ENCODE measurements around the gene ZNF776. TPM values are rescaled to one million over a fixed set of nuclear protein-coding genes. Genes with fewer than 3 reads are reported as not detected.

Gene ZNF776
- total RNA-seq, 2 experiments from 2014 or later: 9.8 to 11.0 TPM

DNA sequence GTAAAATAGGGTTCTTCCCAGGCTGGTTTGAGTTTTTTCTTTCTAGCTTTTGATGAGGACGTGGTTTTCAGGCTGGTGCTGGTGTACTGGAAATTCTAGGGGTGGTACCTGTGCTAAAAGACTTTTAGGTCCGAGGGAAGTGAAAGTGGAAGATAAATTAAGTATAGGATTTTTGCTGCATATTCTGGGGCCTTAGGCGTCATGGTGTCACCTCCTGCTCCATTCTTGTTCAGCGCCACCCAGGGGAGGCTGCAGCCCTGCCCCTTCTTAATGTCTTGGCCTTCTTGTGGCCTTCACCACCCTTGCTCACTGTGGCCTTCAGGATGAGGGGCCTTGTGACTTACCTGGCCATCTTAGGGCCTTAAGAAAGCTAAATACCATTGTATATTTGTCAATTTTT, 55.7 kb downstream of the ZNF776 start:
- Mint-ChIP-seq H3K27me3 (no peaks in the 10 kb centered on the region), H3K36me3 (ENCODE audit: low read depth) (peaks cover 32% of the 10 kb centered on the region), H3K9me3 (no peaks in the 10 kb centered on the region), H3K4me1 (ENCODE audit: low read depth) (peaks cover 26% of the 10 kb centered on the region), H3K27ac (peak overlapping the region; percentile 3), H3K4me3 (no peak overlapping the region)
- TF ChIP-seq, protein P1, sequence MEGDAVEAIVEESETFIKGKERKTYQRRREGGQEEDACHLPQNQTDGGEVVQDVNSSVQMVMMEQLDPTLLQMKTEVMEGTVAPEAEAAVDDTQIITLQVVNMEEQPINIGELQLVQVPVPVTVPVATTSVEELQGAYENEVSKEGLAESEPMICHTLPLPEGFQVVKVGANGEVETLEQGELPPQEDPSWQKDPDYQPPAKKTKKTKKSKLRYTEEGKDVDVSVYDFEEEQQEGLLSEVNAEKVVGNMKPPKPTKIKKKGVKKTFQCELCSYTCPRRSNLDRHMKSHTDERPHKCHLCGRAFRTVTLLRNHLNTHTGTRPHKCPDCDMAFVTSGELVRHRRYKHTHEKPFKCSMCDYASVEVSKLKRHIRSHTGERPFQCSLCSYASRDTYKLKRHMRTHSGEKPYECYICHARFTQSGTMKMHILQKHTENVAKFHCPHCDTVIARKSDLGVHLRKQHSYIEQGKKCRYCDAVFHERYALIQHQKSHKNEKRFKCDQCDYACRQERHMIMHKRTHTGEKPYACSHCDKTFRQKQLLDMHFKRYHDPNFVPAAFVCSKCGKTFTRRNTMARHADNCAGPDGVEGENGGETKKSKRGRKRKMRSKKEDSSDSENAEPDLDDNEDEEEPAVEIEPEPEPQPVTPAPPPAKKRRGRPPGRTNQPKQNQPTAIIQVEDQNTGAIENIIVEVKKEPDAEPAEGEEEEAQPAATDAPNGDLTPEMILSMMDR (IDR thresholded peaks at IDR 0.05): no peak
- intact Hi-C loops (cut with micrococcal nuclease): no loop called here
- POLR2A ChIA-PET: interaction anchor here (0.6 kb wide), 2 partner anchors 21 to 81 kb away, joined by 3 to 4 read pairs; no protein-coding TSS in a partner anchor
- ATAC-seq (no peak), DNase-seq (no peak)
- CTCF ChIA-PET: no interaction called here

DNA sequence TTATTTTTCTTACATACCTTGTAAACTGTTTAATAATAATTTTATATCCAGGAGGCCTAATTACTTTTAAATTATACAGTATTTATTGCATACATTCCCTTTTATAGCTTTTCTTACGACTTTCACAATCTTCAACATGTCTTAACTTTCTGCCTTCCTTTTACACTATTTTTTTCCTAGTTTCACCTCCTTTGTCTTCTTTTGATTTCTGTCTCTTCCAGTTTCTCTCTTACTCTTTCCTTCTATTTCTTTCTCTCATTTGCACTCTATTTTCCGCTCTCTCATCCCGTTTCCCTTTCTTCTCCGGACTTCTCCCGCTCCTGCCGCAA, 56.6 kb downstream of the ZNF776 start:
- no peaks in the 10 kb centered on the region for H3K27me3 Mint-ChIP-seq
- peak overlapping the region; percentile 78 for H3K27ac Mint-ChIP-seq
- TF ChIP-seq, protein P1 (IDR thresholded peaks at IDR 0.05): no peak
- ATAC-seq: no peak
- peak overlapping the region; percentile 70 for H3K4me3 Mint-ChIP-seq
- POLR2A ChIA-PET: interaction anchor here (0.9 to 1.4 kb wide), 3 partner anchors 12 to 30 kb away, joined by 3 read pairs; partner anchors contain the start of gene ZNF552
- intact Hi-C loops (cut with micrococcal nuclease): no loop called here
- H3K36me3 Mint-ChIP-seq (ENCODE audit: low read depth): peaks cover 39% of the 10 kb centered on the region
- H3K9me3 Mint-ChIP-seq: no peaks in the 10 kb centered on the region
- no peak for DNase-seq
- peaks cover 26% of the 10 kb centered on the region for H3K4me1 Mint-ChIP-seq (ENCODE audit: low read depth)
- CTCF ChIA-PET: no interaction called here

DNA sequence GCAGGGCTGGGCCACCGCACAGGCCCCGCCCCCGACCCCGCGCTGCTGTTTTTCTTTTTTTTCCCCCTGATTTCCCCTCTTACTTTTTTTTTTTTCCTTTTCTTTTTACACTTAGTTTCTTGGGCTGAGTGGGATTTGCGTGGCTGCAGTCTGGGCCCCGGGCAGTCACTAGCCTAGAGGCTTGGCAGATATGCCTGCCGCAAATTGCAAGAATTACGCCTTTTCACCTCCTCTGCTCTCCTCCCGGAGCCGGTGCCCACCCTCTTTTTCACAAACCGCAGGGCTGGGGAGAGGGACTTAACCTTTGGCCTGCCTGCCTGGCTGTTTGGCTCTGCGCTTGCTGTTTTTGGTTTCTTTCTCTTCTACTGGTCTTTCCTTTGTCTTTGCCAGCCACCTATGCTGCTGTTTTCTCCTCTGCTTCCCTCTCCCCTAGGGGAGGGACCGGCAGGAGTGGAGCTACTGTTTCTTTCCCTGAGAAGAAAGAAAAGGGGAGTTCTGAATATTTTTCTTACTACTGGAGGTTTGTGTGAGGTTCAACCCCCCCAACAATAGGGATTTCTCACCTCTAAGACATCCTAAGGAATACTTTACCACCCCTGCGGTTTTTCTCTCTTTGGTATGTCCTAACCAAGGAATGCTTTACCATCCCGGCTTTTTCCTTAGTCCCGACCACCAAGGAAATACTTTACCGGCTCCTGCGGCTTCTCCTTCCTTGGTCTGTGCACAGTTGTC, 57.1 kb downstream of the ZNF776 start:
- peak overlapping the region; percentile 70 for H3K4me3 Mint-ChIP-seq
- peak; percentile 62 for ATAC-seq

DNA sequence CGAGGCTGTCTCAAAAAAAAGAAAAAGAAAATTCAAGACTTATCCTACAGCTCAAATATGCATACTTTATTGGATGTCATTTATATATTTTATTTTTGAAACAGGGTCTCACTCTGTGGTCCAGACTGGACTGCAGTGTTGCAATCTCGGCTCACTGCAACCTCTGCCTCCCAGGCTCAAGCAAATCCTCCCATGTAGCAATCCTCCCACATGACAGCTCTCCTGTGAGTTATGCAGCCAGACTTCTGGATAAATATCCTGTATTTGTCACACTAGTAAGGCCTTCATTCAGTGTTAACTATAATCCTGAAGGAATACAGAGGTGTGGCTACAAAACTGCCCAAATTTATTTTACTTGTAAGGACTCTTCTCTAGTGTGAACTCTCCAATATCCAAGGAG, 60.9 kb downstream of the ZNF776 start:
- Mint-ChIP-seq H3K9me3 (no peaks in the 10 kb centered on the region), H3K4me1 (ENCODE audit: low read depth) (peaks cover 39% of the 10 kb centered on the region), H3K27me3 (no peaks in the 10 kb centered on the region), H3K27ac (no peak overlapping the region), H3K36me3 (ENCODE audit: low read depth) (peaks cover 52% of the 10 kb centered on the region), H3K4me3 (no peak overlapping the region)
- no peak for ATAC-seq
- intact Hi-C loops (cut with micrococcal nuclease): no loop called here
- POLR2A ChIA-PET: interaction anchor here (0.6 kb wide), 1 partner anchor 49 kb away, joined by 3 read pairs; no protein-coding TSS in a partner anchor
- CTCF ChIA-PET: no interaction called here
- TF ChIP-seq, protein P1 (IDR thresholded peaks at IDR 0.05): no peak
- no peak for DNase-seq

More for the DNA sequence above, 57.1 kb downstream of the ZNF776 start:
- H3K27me3 Mint-ChIP-seq: no peaks in the 10 kb centered on the region
- H3K36me3 Mint-ChIP-seq (ENCODE audit: low read depth): peaks cover 43% of the 10 kb centered on the region
- peak overlapping the region; percentile 78 for H3K27ac Mint-ChIP-seq
- H3K9me3 Mint-ChIP-seq: no peaks in the 10 kb centered on the region
- peaks cover 29% of the 10 kb centered on the region for H3K4me1 Mint-ChIP-seq (ENCODE audit: low read depth)
- POLR2A ChIA-PET: interaction anchor here (0.6 to 1.4 kb wide), 4 partner anchors 11 to 31 kb away, joined by 3 read pairs; partner anchors contain the start of gene ZNF552
- intact Hi-C loops (cut with micrococcal nuclease): no loop called here
- DNase-seq: peak; percentile 55
- TF ChIP-seq, protein P1 (IDR thresholded peaks at IDR 0.05): no peak
- CTCF ChIA-PET: interaction anchor here (0.9 kb wide), 1 partner anchor 8 kb away, joined by 3 read pairs; no protein-coding TSS in a partner anchor

Other genes with a start within 250 kb of the ZNF776 start
- gene ZNF773, start 246.9 kb upstream of the ZNF776 start, total RNA-seq: 1 to 10 TPM; 5.7 to 7.1 TPM
- 1 to 10 TPM; 3.5 to 4.0 TPM for gene ZNF549, start 219.5 kb upstream of the ZNF776 start, total RNA-seq
- gene ZNF550, start 187.0 kb upstream of the ZNF776 start, total RNA-seq: 10 to 100 TPM; 10.3 to 13.5 TPM
- gene ZNF416, start 167.9 kb upstream of the ZNF776 start, total RNA-seq: 1 to 10 TPM; 2.5 to 3.2 TPM
- 1 to 10 TPM; 6.1 to 6.5 TPM for gene ZIK1, start 162.7 kb upstream of the ZNF776 start, total RNA-seq
- 1 to 10 TPM; 6.8 to 7.4 TPM for gene ZNF530, start 146.9 kb upstream of the ZNF776 start, total RNA-seq
- 10 to 100 TPM; 10.4 to 13.0 TPM for gene ZNF134, start 132.6 kb upstream of the ZNF776 start, total RNA-seq
- 1 to 10 TPM; 7.7 to 8.8 TPM for gene ZNF211, start 113.6 kb upstream of the ZNF776 start, total RNA-seq
- gene ZSCAN4, start 77.9 kb upstream of the ZNF776 start, total RNA-seq: not detected
- 1 to 10 TPM; 8.3 to 8.4 TPM for gene ZNF551, start 64.8 kb upstream of the ZNF776 start, total RNA-seq
- gene ZNF154, start 37.6 kb upstream of the ZNF776 start, total RNA-seq: 1 to 10 TPM; 3.6 to 3.8 TPM
- gene ZNF671, start 19.2 kb upstream of the ZNF776 start, total RNA-seq: 10 to 100 TPM in 1 of 2 experiments, 1 to 10 TPM in 1; 7.1 to 10.5 TPM
- gene ZNF586, start 22.9 kb downstream of the ZNF776 start, total RNA-seq: 10 to 100 TPM; 16.7 to 21.8 TPM
- 1 to 10 TPM; 6.5 to 6.7 TPM for gene ZNF552, start 68.1 kb downstream of the ZNF776 start, total RNA-seq
- 10 to 100 TPM; 19.8 to 20.2 TPM for gene ZNF587B, start 83.5 kb downstream of the ZNF776 start, total RNA-seq
- gene ZNF587, start 103.0 kb downstream of the ZNF776 start, total RNA-seq: 10 to 100 TPM; 23.6 to 24.1 TPM
- 10 to 100 TPM; 25.0 to 27.9 TPM for gene ZNF814, start 142.2 kb downstream of the ZNF776 start, total RNA-seq
- gene ZNF417, start 169.8 kb downstream of the ZNF776 start, total RNA-seq: 10 to 100 TPM; 11.8 to 12.1 TPM
- 1 to 10 TPM; 4.1 to 5.0 TPM for gene ZNF418, start 188.6 kb downstream of the ZNF776 start, total RNA-seq
- 1 to 10 TPM; 5.9 to 6.2 TPM for gene ZNF256, start 200.9 kb downstream of the ZNF776 start, total RNA-seq
- gene C19orf18, start 227.7 kb downstream of the ZNF776 start, total RNA-seq: under 1 TPM; 0.29 to 0.34 TPM